HEK293 (cell line): ENCODE results near the gene FLRT2.

Experiments
- REST ChIP-seq: fragments of 450-650 bp; formaldehyde crosslinking; IDR thresholded peaks from 2 replicates; pipeline ENCODE4 v1.5.1; 2016; ENCODE audit warnings: missing biosample characterization, missing genetic modification characterization
- YY1 ChIP-seq: fragments of 450-650 bp; formaldehyde crosslinking; IDR thresholded peaks from 2 replicates; pipeline ENCODE4 v1.5.1; 2018; ENCODE audit warnings: missing biosample characterization, missing genetic modification characterization
- ZNF155 ChIP-seq: fragments of 450-650 bp; formaldehyde crosslinking; IDR thresholded peaks from 2 replicates; pipeline ENCODE4 v1.5.1; 2016; ENCODE audit warnings: missing biosample characterization, missing genetic modification characterization
- ZNF266 ChIP-seq: fragments of 450-650 bp; formaldehyde crosslinking; IDR thresholded peaks from 2 replicates; pipeline ENCODE4 v1.5.1; 2016; ENCODE audit warnings: missing biosample characterization, missing genetic modification characterization, low read depth
- ZNF510 ChIP-seq: fragments of 450-650 bp; formaldehyde crosslinking; IDR thresholded peaks from 2 replicates; pipeline ENCODE4 v1.5.1; 2018; ENCODE audit warnings: mild to moderate bottlenecking, missing genetic modification characterization, missing biosample characterization; ENCODE audit not compliant: insufficient replicate concordance
- ZNF664 ChIP-seq: fragments of 450-650 bp; formaldehyde crosslinking; IDR thresholded peaks from 2 replicates; pipeline ENCODE4 v1.5.1; 2016; ENCODE audit warnings: missing biosample characterization, missing genetic modification characterization
- ZNF677 ChIP-seq: fragments of 450-650 bp; IDR thresholded peaks from 2 replicates; pipeline ENCODE4 v1.5.0; 2018; ENCODE audit warnings: missing biosample characterization, mild to moderate bottlenecking, missing genetic modification characterization, moderate library complexity
- ZNF747 ChIP-seq: fragments of 450-650 bp; formaldehyde crosslinking; IDR thresholded peaks from 2 replicates; pipeline ENCODE4 v1.5.1; 2016; ENCODE audit warnings: missing biosample characterization, missing genetic modification characterization
- TF ChIP-seq, protein P1 (sequence below): fragments of 450-650 bp; formaldehyde crosslinking; IDR thresholded peaks from 2 replicates; pipeline ENCODE4 v1.5.1; 2016; ENCODE audit warnings: missing biosample characterization, missing genetic modification characterization
- TF ChIP-seq, protein P2 (sequence below): fragments of 450-650 bp; formaldehyde crosslinking; IDR thresholded peaks from 2 replicates; pipeline ENCODE4 v1.5.1; 2016; ENCODE audit warnings: missing biosample characterization, missing genetic modification characterization
- TF ChIP-seq, protein P3 (sequence below): fragments of 450-650 bp; formaldehyde crosslinking; IDR thresholded peaks from 2 replicates; pipeline ENCODE4 v1.5.1; 2016; ENCODE audit warnings: missing biosample characterization, missing genetic modification characterization

GRCh38 chr14:85576218-85576617 lies 46.3 kb downstream of the FLRT2 start:
- TF ChIP-seq ZNF677 (tag by site-specific recombination) (no peak), YY1 (tag by site-specific recombination) (no peak), ZNF747 (tag by site-specific recombination) (no peak), ZNF664 (no peak), REST (no peak), ZNF266 (tag by site-specific recombination) (no peak), ZNF510 (tag by site-specific recombination) (no peak), ZNF155 (tag by site-specific recombination) (no peak)
- TF ChIP-seq, protein P1, sequence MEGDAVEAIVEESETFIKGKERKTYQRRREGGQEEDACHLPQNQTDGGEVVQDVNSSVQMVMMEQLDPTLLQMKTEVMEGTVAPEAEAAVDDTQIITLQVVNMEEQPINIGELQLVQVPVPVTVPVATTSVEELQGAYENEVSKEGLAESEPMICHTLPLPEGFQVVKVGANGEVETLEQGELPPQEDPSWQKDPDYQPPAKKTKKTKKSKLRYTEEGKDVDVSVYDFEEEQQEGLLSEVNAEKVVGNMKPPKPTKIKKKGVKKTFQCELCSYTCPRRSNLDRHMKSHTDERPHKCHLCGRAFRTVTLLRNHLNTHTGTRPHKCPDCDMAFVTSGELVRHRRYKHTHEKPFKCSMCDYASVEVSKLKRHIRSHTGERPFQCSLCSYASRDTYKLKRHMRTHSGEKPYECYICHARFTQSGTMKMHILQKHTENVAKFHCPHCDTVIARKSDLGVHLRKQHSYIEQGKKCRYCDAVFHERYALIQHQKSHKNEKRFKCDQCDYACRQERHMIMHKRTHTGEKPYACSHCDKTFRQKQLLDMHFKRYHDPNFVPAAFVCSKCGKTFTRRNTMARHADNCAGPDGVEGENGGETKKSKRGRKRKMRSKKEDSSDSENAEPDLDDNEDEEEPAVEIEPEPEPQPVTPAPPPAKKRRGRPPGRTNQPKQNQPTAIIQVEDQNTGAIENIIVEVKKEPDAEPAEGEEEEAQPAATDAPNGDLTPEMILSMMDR (tag by site-specific recombination), result no peak
- TF ChIP-seq, protein P2, sequence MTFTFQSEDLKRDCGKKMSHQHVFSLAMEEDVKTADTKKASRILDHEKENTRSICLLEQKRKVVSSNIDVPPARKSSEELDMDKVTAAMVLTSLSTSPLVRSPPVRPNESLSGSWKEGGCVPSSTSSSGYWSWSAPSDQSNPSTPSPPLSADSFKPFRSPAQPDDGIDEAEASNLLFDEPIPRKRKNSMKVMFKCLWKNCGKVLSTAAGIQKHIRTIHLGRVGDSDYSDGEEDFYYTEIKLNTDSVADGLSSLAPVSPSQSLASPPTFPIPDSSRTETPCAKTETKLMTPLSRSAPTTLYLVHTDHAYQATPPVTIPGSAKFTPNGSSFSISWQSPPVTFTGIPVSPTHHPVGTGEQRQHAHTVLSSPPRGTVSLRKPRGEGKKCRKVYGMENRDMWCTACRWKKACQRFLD (tag by site-specific recombination), result no peak
- TF ChIP-seq, protein P3, sequence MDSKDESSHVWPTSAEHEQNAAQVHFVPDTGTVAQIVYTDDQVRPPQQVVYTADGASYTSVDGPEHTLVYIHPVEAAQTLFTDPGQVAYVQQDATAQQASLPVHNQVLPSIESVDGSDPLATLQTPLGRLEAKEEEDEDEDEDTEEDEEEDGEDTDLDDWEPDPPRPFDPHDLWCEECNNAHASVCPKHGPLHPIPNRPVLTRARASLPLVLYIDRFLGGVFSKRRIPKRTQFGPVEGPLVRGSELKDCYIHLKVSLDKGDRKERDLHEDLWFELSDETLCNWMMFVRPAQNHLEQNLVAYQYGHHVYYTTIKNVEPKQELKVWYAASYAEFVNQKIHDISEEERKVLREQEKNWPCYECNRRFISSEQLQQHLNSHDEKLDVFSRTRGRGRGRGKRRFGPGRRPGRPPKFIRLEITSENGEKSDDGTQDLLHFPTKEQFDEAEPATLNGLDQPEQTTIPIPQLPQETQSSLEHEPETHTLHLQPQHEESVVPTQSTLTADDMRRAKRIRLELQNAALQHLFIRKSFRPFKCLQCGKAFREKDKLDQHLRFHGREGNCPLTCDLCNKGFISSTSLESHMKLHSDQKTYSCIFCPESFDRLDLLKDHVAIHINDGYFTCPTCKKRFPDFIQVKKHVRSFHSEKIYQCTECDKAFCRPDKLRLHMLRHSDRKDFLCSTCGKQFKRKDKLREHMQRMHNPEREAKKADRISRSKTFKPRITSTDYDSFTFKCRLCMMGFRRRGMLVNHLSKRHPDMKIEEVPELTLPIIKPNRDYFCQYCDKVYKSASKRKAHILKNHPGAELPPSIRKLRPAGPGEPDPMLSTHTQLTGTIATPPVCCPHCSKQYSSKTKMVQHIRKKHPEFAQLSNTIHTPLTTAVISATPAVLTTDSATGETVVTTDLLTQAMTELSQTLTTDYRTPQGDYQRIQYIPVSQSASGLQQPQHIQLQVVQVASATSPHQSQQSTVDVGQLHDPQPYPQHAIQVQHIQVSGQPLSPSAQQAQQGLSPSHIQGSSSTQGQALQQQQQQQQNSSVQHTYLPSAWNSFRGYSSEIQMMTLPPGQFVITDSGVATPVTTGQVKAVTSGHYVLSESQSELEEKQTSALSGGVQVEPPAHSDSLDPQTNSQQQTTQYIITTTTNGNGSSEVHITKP (tag by site-specific recombination), result no peak
